GM12865 (cell line): Measurements from ENCODE around the gene FBXL17.

Source experiments
- DNase-seq: peaks from one replicate; pipeline ENCODE4 v3.0.0; 2010; ENCODE audit warnings: low read depth
- H3K4me3 ChIP-seq: 2 replicates; pipeline ENCODE4 v1.5.1; 2011; ENCODE audit warnings: mild to moderate bottlenecking, low read depth, low read length, control low read depth
- TF ChIP-seq, protein P1 (sequence below): IDR thresholded peaks from 2 replicates; pipeline ENCODE4 v1.5.1; 2011; ENCODE audit warnings: low read length, control low read depth, low read depth, inconsistent platforms; ENCODE audit not compliant: insufficient read depth; ENCODE audit errors: missing control alignments

FBXL17 gene

DNA sequence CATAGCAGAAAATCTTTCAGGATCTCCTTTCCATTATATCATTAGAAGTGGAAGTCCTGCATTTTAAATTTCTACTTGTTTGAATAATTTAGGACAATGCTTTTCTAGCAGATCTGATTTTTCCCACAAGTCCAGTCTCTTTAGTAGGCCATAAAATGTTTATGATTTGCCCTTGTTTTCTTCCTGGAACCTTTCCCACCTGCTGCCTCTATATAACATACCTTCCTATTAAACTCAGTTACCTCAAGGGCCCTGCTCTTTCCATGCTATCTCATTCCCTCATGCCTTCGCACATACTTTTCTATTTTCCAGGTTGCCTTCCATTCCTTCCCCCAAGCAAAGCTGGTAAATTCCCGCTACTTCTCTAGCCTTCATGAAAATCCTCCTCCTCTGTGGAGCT is 524.1 kb downstream of the FBXL17 start:
- DNase-seq: no peak
- TF ChIP-seq, protein P1, sequence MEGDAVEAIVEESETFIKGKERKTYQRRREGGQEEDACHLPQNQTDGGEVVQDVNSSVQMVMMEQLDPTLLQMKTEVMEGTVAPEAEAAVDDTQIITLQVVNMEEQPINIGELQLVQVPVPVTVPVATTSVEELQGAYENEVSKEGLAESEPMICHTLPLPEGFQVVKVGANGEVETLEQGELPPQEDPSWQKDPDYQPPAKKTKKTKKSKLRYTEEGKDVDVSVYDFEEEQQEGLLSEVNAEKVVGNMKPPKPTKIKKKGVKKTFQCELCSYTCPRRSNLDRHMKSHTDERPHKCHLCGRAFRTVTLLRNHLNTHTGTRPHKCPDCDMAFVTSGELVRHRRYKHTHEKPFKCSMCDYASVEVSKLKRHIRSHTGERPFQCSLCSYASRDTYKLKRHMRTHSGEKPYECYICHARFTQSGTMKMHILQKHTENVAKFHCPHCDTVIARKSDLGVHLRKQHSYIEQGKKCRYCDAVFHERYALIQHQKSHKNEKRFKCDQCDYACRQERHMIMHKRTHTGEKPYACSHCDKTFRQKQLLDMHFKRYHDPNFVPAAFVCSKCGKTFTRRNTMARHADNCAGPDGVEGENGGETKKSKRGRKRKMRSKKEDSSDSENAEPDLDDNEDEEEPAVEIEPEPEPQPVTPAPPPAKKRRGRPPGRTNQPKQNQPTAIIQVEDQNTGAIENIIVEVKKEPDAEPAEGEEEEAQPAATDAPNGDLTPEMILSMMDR: no peak
- H3K4me3 ChIP-seq: no peak overlapping the region

DNA sequence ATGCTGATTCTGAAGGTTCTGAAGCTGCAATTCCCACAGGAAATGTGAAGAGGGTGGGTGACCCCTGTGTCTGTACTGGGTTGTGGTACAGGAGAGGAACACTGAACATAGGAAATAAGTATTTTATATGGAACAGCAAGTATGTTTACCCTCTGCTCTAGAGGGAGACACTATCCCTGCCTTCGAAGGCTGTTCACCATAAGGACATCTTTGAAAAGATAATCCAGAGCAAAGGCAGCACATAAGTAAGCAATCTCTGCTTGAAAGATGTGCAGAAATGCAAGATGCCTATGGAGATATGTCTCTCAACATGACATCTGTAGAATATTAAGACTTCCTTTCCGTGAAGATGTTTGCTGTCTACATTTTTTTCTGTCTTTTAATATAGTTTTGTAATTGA is 526.7 kb downstream of the FBXL17 start:
- no peak for DNase-seq
- no peak overlapping the region for H3K4me3 ChIP-seq
- TF ChIP-seq, protein P1: no peak

DNA sequence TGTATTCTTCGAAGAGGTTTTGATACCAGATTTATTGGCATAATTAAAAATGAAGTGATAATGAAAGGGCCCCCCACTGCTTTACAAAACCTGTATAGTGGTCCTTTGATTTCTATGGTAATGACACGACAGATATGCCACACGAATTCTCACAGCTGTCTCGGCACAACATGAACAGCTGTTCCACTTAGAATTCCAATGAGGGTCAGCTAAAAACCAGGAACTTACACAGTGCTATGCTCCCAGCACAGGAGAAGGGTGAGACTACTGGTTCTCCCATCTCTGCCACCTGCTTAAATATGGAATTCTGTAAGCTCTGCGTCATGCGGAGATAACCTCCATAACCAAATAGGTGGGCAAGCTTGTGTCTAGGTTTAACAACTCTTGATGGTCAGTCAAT is 528.2 kb downstream of the FBXL17 start:
- no peak overlapping the region for H3K4me3 ChIP-seq
- TF ChIP-seq, protein P1: no peak
- no peak for DNase-seq

DNA sequence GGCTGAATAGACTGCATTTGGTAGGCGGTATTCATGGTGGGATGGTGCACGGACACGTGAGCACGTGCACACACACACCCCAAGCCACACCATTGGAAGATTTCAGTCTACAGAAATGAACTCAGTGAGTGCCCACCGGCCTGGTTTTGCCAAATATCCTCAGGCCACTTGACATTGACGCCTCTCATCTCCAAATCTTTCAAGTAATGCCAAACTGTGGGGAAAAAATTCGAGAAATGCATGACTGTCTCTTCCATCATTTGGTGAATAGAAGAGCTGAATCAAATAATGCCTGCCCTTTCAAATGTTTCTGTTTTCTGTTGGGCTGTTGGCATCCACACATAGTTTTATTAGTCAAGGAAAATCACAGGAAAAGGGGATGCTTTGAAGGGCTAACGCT is 528.9 kb downstream of the FBXL17 start:
- no peak overlapping the region for H3K4me3 ChIP-seq
- no peak for DNase-seq
- TF ChIP-seq, protein P1: no peak

GRCh38 chr5:107849118-107849517 is 532.8 kb downstream of the FBXL17 start:
- no peak overlapping the region for H3K4me3 ChIP-seq
- DNase-seq: no peak
- TF ChIP-seq, protein P1: no peak

DNA sequence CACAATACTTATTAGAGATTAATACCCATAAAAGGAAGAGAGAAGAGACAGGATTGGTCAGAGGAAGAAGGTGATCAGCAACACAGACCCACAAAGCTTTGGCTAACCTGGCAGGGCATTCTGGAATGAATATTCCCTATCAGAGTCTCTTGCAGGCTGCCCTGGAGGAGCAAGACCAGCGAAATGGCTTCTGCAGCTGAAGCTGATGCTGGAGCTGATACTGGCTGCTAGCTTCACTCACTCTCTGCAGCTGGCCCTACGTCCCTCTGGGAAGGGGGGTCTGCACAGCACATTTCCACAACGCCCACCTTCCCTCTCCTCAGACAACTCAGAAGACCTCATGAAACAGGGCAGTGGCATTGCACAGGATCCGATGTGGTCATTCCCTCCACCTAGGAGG is 541.3 kb downstream of the FBXL17 start:
- no peak for DNase-seq

DNA sequence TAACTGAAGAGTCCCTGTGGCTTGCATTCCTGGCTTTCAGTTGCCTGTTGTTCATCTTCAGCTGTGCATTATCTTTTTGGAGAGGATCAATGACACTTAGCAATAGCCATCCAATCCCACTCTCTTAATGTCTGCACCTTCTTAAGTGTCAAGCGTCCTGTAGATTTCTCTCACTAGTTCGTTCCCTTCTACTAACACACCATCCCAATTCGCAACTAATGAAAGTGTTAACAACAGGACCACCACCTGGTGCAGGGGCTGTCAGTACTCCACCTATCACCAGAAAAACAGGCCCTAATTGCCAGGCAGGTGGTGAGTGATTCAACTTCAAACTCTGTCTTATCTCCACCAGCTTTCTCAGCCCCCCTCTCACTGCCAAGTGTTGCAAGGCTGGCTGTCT is 541.7 kb downstream of the FBXL17 start:
- no peak for DNase-seq
- TF ChIP-seq, protein P1: no peak
- no peak overlapping the region for H3K4me3 ChIP-seq

More for the DNA sequence above, 541.3 kb downstream of the FBXL17 start:
- TF ChIP-seq, protein P1: no peak
- H3K4me3 ChIP-seq: no peak overlapping the region
